Smooth muscle cell (in vitro differentiated cells): ENCODE data around the gene BRD3. TPM values are rescaled to one million over a fixed set of nuclear protein-coding genes. Genes with fewer than 3 reads are reported as not detected.

Experiments used
- DNase-seq: peaks from one replicate; lab custom pipeline; 2025; ENCODE audit not compliant: unreplicated experiment; lab: John Stamatoyannopoulos, UW
- H2AFZ ChIP-seq: fragments of 200-600 bp; sonication (generic); 2 replicates; pipeline ENCODE4 v1.6.0; 2016; ENCODE audit warnings: antibody characterized with exemption, low read depth, mild to moderate bottlenecking
- H3F3A ChIP-seq: fragments of 200-600 bp; sonication (generic); 2 replicates; pipeline ENCODE4 v1.6.0; 2017; ENCODE audit warnings: antibody characterized with exemption, low read depth
- H3K27ac ChIP-seq: fragments of 200-600 bp; sonication (generic); 2 replicates; pipeline ENCODE4 v1.5.1; 2016; ENCODE audit warnings: low read depth, mild to moderate bottlenecking
- H3K27me3 ChIP-seq: fragments of 200-600 bp; sonication (generic); 2 replicates; pipeline ENCODE4 v1.6.1; 2016; ENCODE audit warnings: low read depth, mild to moderate bottlenecking
- H3K36me3 ChIP-seq: fragments of 200-600 bp; sonication (generic); 2 replicates; pipeline ENCODE4 v1.5.1; 2016; ENCODE audit warnings: low read depth
- H3K4me1 ChIP-seq: fragments of 200-600 bp; sonication (generic); 2 replicates; pipeline ENCODE4 v1.5.1; 2016; ENCODE audit warnings: low read depth
- H3K4me2 ChIP-seq: fragments of 200-600 bp; sonication (generic); 2 replicates; pipeline ENCODE4 v1.6.0; 2016; ENCODE audit warnings: mild to moderate bottlenecking
- H3K4me3 ChIP-seq: fragments of 200-600 bp; sonication (generic); 2 replicates; pipeline ENCODE4 v1.5.1; 2016; ENCODE audit warnings: mild to moderate bottlenecking
- H3K79me2 ChIP-seq: fragments of 200-600 bp; sonication (generic); 2 replicates; pipeline ENCODE4 v1.6.0; 2016; ENCODE audit warnings: low read depth, mild to moderate bottlenecking
- H3K9ac ChIP-seq: fragments of 200-600 bp; sonication (generic); 2 replicates; pipeline ENCODE4 v1.6.0; 2016; ENCODE audit warnings: low read depth
- H3K9me3 ChIP-seq: fragments of 200-600 bp; sonication (generic); replicated peaks from 2 replicates; pipeline ENCODE4 v1.5.1; 2016; ENCODE audit warnings: low read depth
- H4K20me1 ChIP-seq: fragments of 200-600 bp; sonication (generic); 2 replicates; pipeline ENCODE4 v1.6.0; 2016; ENCODE audit warnings: low read depth
- CTCF ChIP-seq: fragments of 200-600 bp; sonication (generic); IDR thresholded peaks from 2 replicates; pipeline ENCODE4 v1.5.1; 2017; ENCODE audit warnings: borderline replicate concordance, mild to moderate bottlenecking, antibody characterized with exemption; ENCODE audit not compliant: insufficient read depth, poor library complexity, severe bottlenecking
- WGBS: methylation state at CpG from one replicate; pipeline ENCODE4 v1.1.7; 2016; ENCODE audit warnings: low lambda C conversion rate; 5-methylcytosine and 5-hydroxymethylcytosine counted together
- polyA plus RNA-seq: library from polyadenylated mRNA; unstranded; fragments of >200 nt; fragmentation: Nextera tagmentation; extraction: Ambion mirVana; gene quantifications from 2 replicates; pipeline ENCODE4 v1.2.1, GENCODE V29; 2016
- total RNA-seq: library from RNA; depleted of rRNA; stranded (reverse); fragments of >200 nt; gene quantifications from 2 replicates; pipeline ENCODE4 v1.2.3, GENCODE V29; 2014

Gene BRD3
- total and polyA plus RNA-seq, 2 experiments from 2014 or later = 9.2 to 34.1 TPM

GRCh38 chr9:134029248-134030226 lies 38.3 kb downstream of the BRD3 start:
- H3K79me2 ChIP-seq = no peaks in the 10 kb centered on the region
- DNase-seq = no peak
- no peak overlapping the region for H2AFZ ChIP-seq
- no peak overlapping the region for H3K4me2 ChIP-seq
- no peak overlapping the region for H3K4me3 ChIP-seq
- H3K27ac ChIP-seq = no peak overlapping the region
- H3K9me3 ChIP-seq = no peaks in the 10 kb centered on the region
- H3K36me3 ChIP-seq = no peaks in the 10 kb centered on the region
- H3K4me1 ChIP-seq = peaks cover 6% of the 10 kb centered on the region
- peaks cover 4% of the 10 kb centered on the region for H3F3A ChIP-seq
- H3K9ac ChIP-seq = no peak overlapping the region
- no peak for TF ChIP-seq CTCF
- H3K27me3 ChIP-seq = no peaks in the 10 kb centered on the region
- 97% methylated on average over 21 of the region's 21 CpGs for WGBS
- H4K20me1 ChIP-seq = no peaks in the 10 kb centered on the region

GRCh38 chr9:134028575-134029247 lies 39.1 kb downstream of the BRD3 start:
- H3K4me3 ChIP-seq = no peak overlapping the region
- no peak overlapping the region for H2AFZ ChIP-seq
- H3K27me3 ChIP-seq = no peaks in the 10 kb centered on the region
- peaks cover 6% of the 10 kb centered on the region for H3K4me1 ChIP-seq
- H3K79me2 ChIP-seq = no peaks in the 10 kb centered on the region
- DNase-seq = no peak
- WGBS = 97% methylated on average over 22 of the region's 22 CpGs
- no peaks in the 10 kb centered on the region for H4K20me1 ChIP-seq
- H3K36me3 ChIP-seq = no peaks in the 10 kb centered on the region
- H3K27ac ChIP-seq = no peak overlapping the region
- no peaks in the 10 kb centered on the region for H3K9me3 ChIP-seq
- H3F3A ChIP-seq = peaks cover 4% of the 10 kb centered on the region
- TF ChIP-seq CTCF = no peak
- H3K9ac ChIP-seq = no peak overlapping the region
- no peak overlapping the region for H3K4me2 ChIP-seq

DNA sequence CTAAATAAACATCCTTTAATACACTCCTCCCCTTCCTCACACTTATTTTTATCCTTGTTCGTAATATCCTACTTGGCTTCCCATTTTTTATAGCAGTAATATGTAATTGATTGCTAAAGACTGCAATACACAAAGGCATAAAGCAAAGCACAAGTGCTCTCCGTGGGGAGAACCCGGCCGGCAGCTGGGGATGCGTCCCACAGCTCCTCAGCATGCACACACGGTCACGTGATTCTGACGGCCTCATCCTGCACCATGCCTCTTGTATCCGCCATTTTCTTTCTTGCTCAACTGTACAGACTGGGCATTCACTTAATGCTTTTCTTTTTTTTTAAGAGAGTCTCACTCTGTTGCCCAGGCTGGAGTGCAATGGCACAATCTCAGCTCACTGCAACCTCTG lies 39.8 kb downstream of the BRD3 start:
- Histone ChIP-seq H3K9me3 (no peaks in the 10 kb centered on the region), H3K36me3 (no peaks in the 10 kb centered on the region), H3K27ac (no peak overlapping the region), H3F3A (peaks cover 4% of the 10 kb centered on the region), H3K79me2 (no peaks in the 10 kb centered on the region), H3K4me1 (peaks cover 6% of the 10 kb centered on the region), H3K4me3 (no peak overlapping the region), H3K27me3 (no peaks in the 10 kb centered on the region), H3K9ac (no peak overlapping the region), H4K20me1 (no peaks in the 10 kb centered on the region), H2AFZ (no peak overlapping the region), H3K4me2 (no peak overlapping the region)
- no peak for TF ChIP-seq CTCF
- 94% methylated on average over 9 of the region's 9 CpGs for WGBS
- no peak for DNase-seq
